IPS-15b (cell line): ENCODE results near the gene PBRM1.

ENCODE experiments used
- H3K27me3 ChIP-seq: one replicate; pipeline ENCODE4 v1.6.1; 2013; ENCODE audit warnings: low read length; ENCODE audit not compliant: control insufficient read depth, insufficient read depth
- H3K36me3 ChIP-seq: one replicate; pipeline ENCODE4 v1.6.1; 2013; ENCODE audit warnings: low read length; ENCODE audit not compliant: control insufficient read depth, insufficient read depth
- H3K4me1 ChIP-seq: one replicate; pipeline ENCODE4 v1.6.1; 2013; ENCODE audit warnings: mild to moderate bottlenecking, low read length; ENCODE audit not compliant: control insufficient read depth, insufficient read depth
- H3K4me3 ChIP-seq: one replicate; pipeline ENCODE4 v1.5.1; 2013; ENCODE audit warnings: low read depth, low read length
- H3K9ac ChIP-seq: one replicate; pipeline ENCODE4 v1.6.1; 2013; ENCODE audit warnings: low read depth, mild to moderate bottlenecking, low read length
- H3K9me3 ChIP-seq: one replicate; pipeline ENCODE4 v1.6.1; 2013; ENCODE audit warnings: mild to moderate bottlenecking, low read length; ENCODE audit not compliant: control insufficient read depth, insufficient read depth

The PBRM1 gene

GRCh38 chr3:52555056-52555455, 130.7 kb downstream of the PBRM1 start:
- Histone ChIP-seq H3K9me3 (no peaks in the 10 kb centered on the region), H3K4me1 (no peaks in the 10 kb centered on the region), H3K27me3 (no peaks in the 10 kb centered on the region), H3K36me3 (no peaks in the 10 kb centered on the region), H3K9ac (no peak overlapping the region), H3K4me3 (no peak overlapping the region)

GRCh38 chr3:52554026-52554755, 131.5 kb downstream of the PBRM1 start:
- H3K36me3 ChIP-seq, result no peaks in the 10 kb centered on the region

DNA sequence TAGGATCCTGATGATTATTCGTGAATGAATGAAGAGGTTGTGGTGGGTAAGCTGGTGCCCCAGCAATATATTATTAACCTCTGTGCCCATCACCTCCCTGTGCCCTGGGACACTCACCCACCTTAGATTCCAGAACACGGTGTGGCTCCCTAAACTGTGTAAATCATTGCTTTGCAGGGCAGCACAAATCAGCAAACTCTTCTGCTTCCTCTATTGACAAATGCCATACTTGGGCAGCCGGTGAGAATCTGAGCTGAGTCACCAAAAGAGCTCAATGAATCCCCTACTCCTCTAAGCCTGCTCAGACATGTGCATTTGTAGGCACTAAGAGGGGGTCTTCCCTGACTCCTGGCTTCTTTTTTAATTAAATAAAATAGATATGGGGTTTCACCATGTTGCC, 133.6 kb downstream of the PBRM1 start:
- no peaks in the 10 kb centered on the region for H3K9me3 ChIP-seq
- no peak overlapping the region for H3K4me3 ChIP-seq
- no peaks in the 10 kb centered on the region for H3K4me1 ChIP-seq
- H3K36me3 ChIP-seq, result no peaks in the 10 kb centered on the region
- no peak overlapping the region for H3K9ac ChIP-seq
- H3K27me3 ChIP-seq, result no peaks in the 10 kb centered on the region

More at GRCh38 chr3:52554026-52554755, 131.5 kb downstream of the PBRM1 start:
- no peaks in the 10 kb centered on the region for H3K27me3 ChIP-seq
- no peaks in the 10 kb centered on the region for H3K4me1 ChIP-seq
- no peaks in the 10 kb centered on the region for H3K9me3 ChIP-seq
- no peak overlapping the region for H3K9ac ChIP-seq
- H3K4me3 ChIP-seq, result no peak overlapping the region

- H3K4me1 ChIP-seq, result no peaks in the 10 kb centered on the region
- no peaks in the 10 kb centered on the region for H3K9me3 ChIP-seq
- H3K27me3 ChIP-seq, result no peaks in the 10 kb centered on the region
- no peak overlapping the region for H3K9ac ChIP-seq
- no peaks in the 10 kb centered on the region for H3K36me3 ChIP-seq
- no peak overlapping the region for H3K4me3 ChIP-seq
These were observed 134.6 kb downstream of the PBRM1 start for GRCh38 chr3:52551118-52551517.

DNA sequence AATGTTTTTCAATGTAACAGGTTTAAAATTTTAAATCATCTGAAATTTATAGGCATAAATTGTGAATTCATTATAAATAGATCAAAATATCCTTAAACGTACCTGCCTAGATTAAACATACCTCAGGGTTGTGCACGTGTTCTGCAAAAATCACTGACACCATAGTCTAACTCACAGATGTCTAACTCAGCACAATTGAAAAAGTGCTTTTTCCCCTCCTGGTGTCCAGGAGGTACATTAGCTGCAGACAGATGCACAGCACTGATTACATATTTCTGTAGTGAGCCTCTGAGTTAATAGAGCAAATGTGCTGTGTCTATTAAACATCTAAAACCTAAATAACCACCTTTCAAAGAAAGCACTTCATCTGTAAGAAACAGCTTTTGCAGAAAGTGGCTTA, 138.6 kb downstream of the PBRM1 start:
- Histone ChIP-seq H3K9ac (no peak overlapping the region), H3K4me3 (no peak overlapping the region), H3K4me1 (no peaks in the 10 kb centered on the region), H3K27me3 (no peaks in the 10 kb centered on the region), H3K36me3 (no peaks in the 10 kb centered on the region), H3K9me3 (no peaks in the 10 kb centered on the region)

- Histone ChIP-seq H3K4me1 (no peaks in the 10 kb centered on the region), H3K9me3 (no peaks in the 10 kb centered on the region), H3K36me3 (no peaks in the 10 kb centered on the region), H3K4me3 (no peak overlapping the region), H3K9ac (no peak overlapping the region), H3K27me3 (no peaks in the 10 kb centered on the region)
These were observed 139.4 kb downstream of the PBRM1 start for GRCh38 chr3:52546111-52546901.

GRCh38 chr3:52544937-52545336, 140.8 kb downstream of the PBRM1 start:
- Histone ChIP-seq H3K9me3 (no peaks in the 10 kb centered on the region), H3K4me3 (no peak overlapping the region), H3K27me3 (no peaks in the 10 kb centered on the region), H3K9ac (no peak overlapping the region), H3K4me1 (peaks cover 2% of the 10 kb centered on the region), H3K36me3 (peaks cover 3% of the 10 kb centered on the region)

DNA sequence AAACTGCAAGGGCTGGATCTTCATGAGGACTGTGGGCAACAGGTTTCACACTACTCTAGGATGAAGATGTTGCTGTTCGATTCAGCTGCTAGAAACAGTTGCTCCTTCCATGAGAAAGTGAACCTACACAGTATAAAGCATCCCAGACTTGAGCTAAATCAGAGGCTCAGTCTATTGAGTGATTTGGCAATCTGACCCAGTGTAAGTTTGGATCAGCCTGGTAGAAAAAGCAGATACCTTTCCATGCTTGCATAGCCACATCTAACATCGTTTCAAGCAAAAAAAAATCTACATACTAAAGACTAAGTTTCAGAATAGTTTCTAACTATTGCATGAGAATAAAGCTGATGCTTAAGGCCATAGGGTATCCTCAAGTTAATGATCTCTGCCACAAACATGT, 144.7 kb downstream of the PBRM1 start:
- Histone ChIP-seq H3K9me3 (no peaks in the 10 kb centered on the region), H3K27me3 (no peaks in the 10 kb centered on the region), H3K9ac (no peak overlapping the region), H3K4me1 (peaks cover 9% of the 10 kb centered on the region), H3K36me3 (peaks cover 12% of the 10 kb centered on the region), H3K4me3 (no peak overlapping the region)

DNA sequence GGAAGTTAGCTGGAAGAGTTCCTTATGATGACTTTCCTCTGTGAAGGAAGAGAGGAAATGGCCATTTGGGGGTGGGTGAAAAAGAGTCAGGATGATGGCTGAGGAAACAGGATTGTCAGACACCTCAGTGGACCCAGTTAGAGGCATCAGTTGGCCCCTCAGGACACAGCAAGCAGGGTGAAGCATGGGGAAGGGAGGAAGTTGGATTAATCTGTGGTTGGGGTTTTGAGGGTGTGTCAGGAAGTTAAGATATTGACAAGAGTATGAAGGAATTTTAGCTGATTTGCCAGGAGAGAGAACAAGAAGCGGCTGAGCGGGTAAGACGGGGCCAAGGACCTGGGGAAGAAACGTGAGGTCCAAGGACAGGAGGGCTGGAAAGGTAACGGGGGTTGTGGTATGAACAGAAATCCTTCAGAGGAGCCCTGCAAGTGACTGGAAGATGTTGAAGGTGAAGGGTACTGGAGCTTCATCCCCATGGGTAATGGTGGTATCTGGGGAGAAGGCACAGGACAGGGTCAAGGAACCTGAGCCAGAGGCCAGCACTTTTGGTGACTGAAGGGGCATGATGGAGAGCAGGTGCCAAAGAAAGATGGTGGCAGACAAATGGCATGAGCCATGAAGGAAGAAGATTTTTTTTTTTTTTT, 146.6 kb downstream of the PBRM1 start:
- no peak overlapping the region for H3K9ac ChIP-seq
- H3K27me3 ChIP-seq, result no peaks in the 10 kb centered on the region
- no peaks in the 10 kb centered on the region for H3K9me3 ChIP-seq
- no peak overlapping the region for H3K4me3 ChIP-seq
- H3K4me1 ChIP-seq, result peaks cover 19% of the 10 kb centered on the region
- peaks cover 12% of the 10 kb centered on the region for H3K36me3 ChIP-seq

GRCh38 chr3:52537726-52538421, 147.8 kb downstream of the PBRM1 start:
- Histone ChIP-seq H3K4me3 (peak overlapping the region; percentile 99), H3K4me1 (peaks cover 19% of the 10 kb centered on the region)

GRCh38 chr3:52537165-52537620, 148.5 kb downstream of the PBRM1 start:
- H3K36me3 ChIP-seq, result peaks cover 12% of the 10 kb centered on the region
- H3K4me1 ChIP-seq, result peaks cover 19% of the 10 kb centered on the region
- no peaks in the 10 kb centered on the region for H3K27me3 ChIP-seq
- H3K9ac ChIP-seq, result peak overlapping the region; percentile 95
- no peaks in the 10 kb centered on the region for H3K9me3 ChIP-seq
- peak overlapping the region; percentile 99 for H3K4me3 ChIP-seq

More at GRCh38 chr3:52537726-52538421, 147.8 kb downstream of the PBRM1 start:
- H3K9me3 ChIP-seq, result no peaks in the 10 kb centered on the region
- peaks cover 12% of the 10 kb centered on the region for H3K36me3 ChIP-seq
- H3K9ac ChIP-seq, result peak overlapping the region; percentile 39
- no peaks in the 10 kb centered on the region for H3K27me3 ChIP-seq
